ENCODE measurements around the gene COL4A2.

DNA sequence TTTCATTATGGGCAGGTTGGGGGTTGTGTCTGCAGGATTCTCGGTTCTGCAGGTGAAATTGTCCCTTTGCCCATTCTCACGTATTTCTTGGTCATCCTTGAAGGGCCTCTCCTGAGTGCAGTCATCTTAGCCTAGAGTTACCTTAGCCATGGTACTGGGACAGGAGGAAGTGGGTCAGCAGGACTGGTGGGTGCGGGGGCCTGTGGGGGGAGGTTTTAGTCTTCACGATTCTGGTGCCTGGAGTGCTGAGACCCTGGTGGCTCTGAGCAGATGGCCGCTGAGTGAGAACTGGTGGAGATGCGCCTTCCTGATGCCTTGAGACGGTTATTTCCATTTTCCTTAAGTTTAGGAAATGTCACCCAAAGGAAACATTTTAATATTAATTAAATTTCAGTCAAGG, 11.8 kb downstream of the COL4A2 start:
- TF ChIP-seq POLR2A (IDR thresholded peaks at IDR 0.05; ENCODE audit: low read depth, low read length) (no peak), TAF1 (IDR thresholded peaks at IDR 0.05; ENCODE audit: borderline replicate concordance, low read depth, low read length) (no peak), POLR2AphosphoS5 (IDR thresholded peaks at IDR 0.05; ENCODE audit: low read depth, low read length) (no peak)
